ENCODE results near the gene CDC42SE2. TPM values are rescaled to one million over a fixed set of nuclear protein-coding genes. Genes with fewer than 3 reads are reported as not detected.

The CDC42SE2 gene
- total and polyA plus RNA-seq, 2 of the 4 experiments (the other 2 are of a cell fraction), result 12.5 to 19.4 TPM

GRCh38 chr5:131396630-131397273 is 132.9 kb downstream of the CDC42SE2 start:
- ATAC-seq (ENCODE audit: low read depth) (no peak), DNase-seq (no peak)
- H2AK5ac ChIP-seq (ENCODE audit: low read depth, low read length), result no peak overlapping the region
- no peak overlapping the region for H3K23ac ChIP-seq (ENCODE audit: low read depth, low read length)
- peaks cover 20% of the 10 kb centered on the region for H3K36me3 ChIP-seq (ENCODE audit: control insufficient read depth, insufficient read depth, low read length)
- H4K91ac ChIP-seq (ENCODE audit: insufficient read depth, low read depth, low read length), result no peak overlapping the region
- BruUV-seq (replicated peaks), result no TSS peak
- no peak overlapping the region for H3K56ac ChIP-seq (ENCODE audit: extremely low read depth, insufficient read depth, low read length)
- no peaks in the 10 kb centered on the region for H3K4me1 ChIP-seq (ENCODE audit: control insufficient read depth, insufficient read depth, low read length)
- H3K9me1 ChIP-seq (ENCODE audit: insufficient read depth, low read length), result no peaks in the 10 kb centered on the region
- no peak overlapping the region for H3K9ac ChIP-seq (ENCODE audit: low read depth, low read length)
- intact Hi-C loops (cut with micrococcal nuclease) (no loop called here), in situ Hi-C loops (cut with MboI; ENCODE audit: low sequenced_read_pairs) (no loop called here), dilution Hi-C loops (cut with HindIII; ENCODE audit: low sequenced_read_pairs, unreplicated experiment) (no loop called here)
- no peak overlapping the region for H4K5ac ChIP-seq (ENCODE audit: low read depth, low read length)
- H3K27me3 ChIP-seq (ENCODE audit: control insufficient read depth, insufficient read depth, low read length), result no peaks in the 10 kb centered on the region
- no peak overlapping the region for H2BK120ac ChIP-seq (ENCODE audit: low read depth, low read length)
- H2AK9ac ChIP-seq (replicated peaks; ENCODE audit: low read depth, low read length, poor library complexity), result no peak overlapping the region
- H2BK5ac ChIP-seq (ENCODE audit: low read depth, low read length, poor library complexity, severe bottlenecking), result no peak overlapping the region
- TF ChIP-seq MAFK (IDR thresholded peaks at IDR 0.05; ENCODE audit: low read depth, low read length), result no peak
- no peak for TF ChIP-seq CTCF (conservative IDR thresholded peaks at IDR 0.05; ENCODE audit: low read depth, low read length)
- no peak for TF ChIP-seq CEBPB (IDR thresholded peaks at IDR 0.05; ENCODE audit: low read depth, low read length)
- no peak for TF ChIP-seq SMC3 (IDR thresholded peaks at IDR 0.05; ENCODE audit: low read depth, low read length)
- no peak for TF ChIP-seq MAZ (IDR thresholded peaks at IDR 0.05; ENCODE audit: borderline replicate concordance, low read depth, low read length)
- TF ChIP-seq NFE2L2 (IDR thresholded peaks at IDR 0.05; ENCODE audit: low read depth, low read length), result no peak
- no peak for TF ChIP-seq USF2 (IDR thresholded peaks at IDR 0.05; ENCODE audit: low read depth, low read length)
- TF ChIP-seq MXI1 (IDR thresholded peaks at IDR 0.05; ENCODE audit: borderline replicate concordance, low read depth, low read length), result no peak
- no peak for TF ChIP-seq FOS (IDR thresholded peaks at IDR 0.05; ENCODE audit: low read depth, low read length)
- no peak overlapping the region for H3K4me2 ChIP-seq (ENCODE audit: low read depth, low read length)
- CTCF ChIA-PET, result no interaction called here
- no peak overlapping the region for H2BK15ac ChIP-seq (ENCODE audit: low read depth, low read length)
- no peak overlapping the region for H3K4me3 ChIP-seq (ENCODE audit: insufficient read depth, low read depth, low read length)
- POLR2A ChIA-PET (ENCODE audit: unreplicated experiment), result no interaction called here
- no peak overlapping the region for H2AFZ ChIP-seq (replicated peaks; ENCODE audit: low read length, poor library complexity)
- no peak overlapping the region for H3K4ac ChIP-seq (ENCODE audit: low read depth, low read length)
- no peak overlapping the region for H3K27ac ChIP-seq (ENCODE audit: insufficient read depth, low read length)
- H3K79me1 ChIP-seq (ENCODE audit: low read depth in 1 of 2, low read length in 2 of 2), result peaks cover 2 to 7% of the 10 kb centered on the region in 2 experiments; a peak in 2 of 4 replicates
- no peak overlapping the region for H3K18ac ChIP-seq (ENCODE audit: low read depth, low read length)
- no peak overlapping the region for H2BK20ac ChIP-seq (ENCODE audit: low read depth, low read length)
- peaks cover 2% of the 10 kb centered on the region; the same call in 1 of the 2 replicates for H3K9me3 ChIP-seq (ENCODE audit: control insufficient read depth, insufficient read depth, low read length)
- no peak overlapping the region for H3K14ac ChIP-seq (replicated peaks; ENCODE audit: low read depth, low read length)
- no peaks in the 10 kb centered on the region for H4K20me1 ChIP-seq (ENCODE audit: insufficient read depth, low read length)
- WGBS, 2 experiments (ENCODE audit: extremely low coverage in 2 of 2, insufficient read length in 1 of 2), result no CpG with 5 or more reads among the region's 5 CpGs
- no peak overlapping the region for H4K8ac ChIP-seq (ENCODE audit: low read depth in 2 of 2, low read length in 2 of 2)
